GM12878 (cell line): ENCODE results near the gene ZNF684. TPM values are rescaled to one million over a fixed set of nuclear protein-coding genes. Genes with fewer than 3 reads are reported as not detected.

Experiments
- ATAC-seq: fragments of 200-7000 bp; cut with Tn5 transposase; 3 replicates; pipeline ENCODE4 v1.9.1; 2020; ENCODE audit warnings: mild to moderate bottlenecking, moderate library complexity
- Bru-seq: library from RNA; stranded (reverse); fragments of 400-500 nt; gene quantifications from one replicate; lab custom pipeline; 2021; lab: Mats Ljungman, UMichigan
- BruChase-seq, 2 experiments: library from RNA; stranded (reverse); fragments of 400-500 nt; gene quantifications; one replicate each; lab custom pipeline; 2021; lab: Mats Ljungman, UMichigan
- BruUV-seq: library from RNA; stranded (reverse); fragments of 400-500 nt; replicated peaks from 2 replicates; lab custom pipeline; 2021; lab: Mats Ljungman, UMichigan
- CTCF ChIA-PET: fragments of 300-600 bp; sonication (Branson Sonifier 250); formaldehyde crosslinking; extraction: SDS; loops from one replicate; lab custom pipeline; 2021; ENCODE audit warnings: inconsistent platforms; lab: Yijun Ruan, JAX
- POLR2A ChIA-PET: fragments of 350-600 bp; formaldehyde crosslinking; extraction: SDS; loops from one replicate; lab custom pipeline; 2021; ENCODE audit warnings: inconsistent platforms; lab: Charles Lee
- RAD21 ChIA-PET: fragments of 300-600 bp; sonication (Branson Sonifier 250); formaldehyde crosslinking; loops from one replicate; lab custom pipeline; 2023; ENCODE audit warnings: antibody characterized with exemption; ENCODE audit not compliant: unreplicated experiment; lab: Charles Lee
- SMC1A ChIA-PET: fragments of 300-600 bp; sonication (Branson Sonifier 250); formaldehyde crosslinking; loops from one replicate; lab custom pipeline; 2023; ENCODE audit not compliant: unreplicated experiment, uncharacterized antibody; lab: Charles Lee
- DNase-seq: peaks from one replicate; pipeline ENCODE4 v3.0.0-alpha.2; 2011; ENCODE audit warnings: low read depth, low spot score
- FAIRE-seq: peaks from 3 replicates; lab custom pipeline; 2011; peaks lifted over from hg19 to GRCh38; lab: Jason Lieb, UNC
- H2AFZ ChIP-seq: 2 replicates; pipeline ENCODE4 v1.6.0; 2011; ENCODE audit warnings: low read depth, low read length, control low read depth; ENCODE audit not compliant: control insufficient read depth
- H3K27ac ChIP-seq: 2 replicates; pipeline ENCODE4 v1.5.1; 2011; ENCODE audit warnings: control low read depth; ENCODE audit not compliant: control insufficient read depth, insufficient read depth
- H3K27me3 ChIP-seq, 2 experiments: replicated peaks in 1 of 2; 2 replicates each; pipeline versions ENCODE4 v1.6.0 to v1.6.1; 2011; ENCODE audit warnings: low read length in 1 of 2; ENCODE audit not compliant: control insufficient read depth in 2 of 2, insufficient read depth in 2 of 2
- H3K36me3 ChIP-seq, 2 experiments: 2 replicates each; pipeline ENCODE4 v1.5.1; 2011; ENCODE audit warnings: low read length in 1 of 2; ENCODE audit not compliant: control insufficient read depth in 2 of 2, insufficient read depth in 2 of 2
- H3K4me1 ChIP-seq: 2 replicates; pipeline ENCODE4 v1.6.1; 2011; ENCODE audit warnings: mild to moderate bottlenecking, low read length, moderate library complexity, mixed read lengths; ENCODE audit not compliant: control insufficient read depth, insufficient read depth
- H3K4me2 ChIP-seq: 2 replicates; pipeline ENCODE4 v1.6.0; 2011; ENCODE audit warnings: control low read depth; ENCODE audit not compliant: control insufficient read depth, insufficient read depth
- H3K4me3 ChIP-seq: fragments of 200-600 bp; sonication (generic); 2 replicates; pipeline ENCODE4 v1.5.1; 2016
- H3K79me2 ChIP-seq: 2 replicates; pipeline ENCODE4 v1.6.0; 2011; ENCODE audit warnings: low read length; ENCODE audit not compliant: control insufficient read depth, insufficient read depth
- H3K9ac ChIP-seq: 2 replicates; pipeline ENCODE4 v1.8.0; 2011; ENCODE audit warnings: low read length, control low read depth, mixed read lengths; ENCODE audit not compliant: control insufficient read depth, insufficient read depth
- H3K9me3 ChIP-seq: replicated peaks from 3 replicates; pipeline ENCODE4 v1.5.1; 2011; ENCODE audit warnings: mild to moderate bottlenecking, low read length; ENCODE audit not compliant: control insufficient read depth, insufficient read depth
- H4K20me1 ChIP-seq: 2 replicates; pipeline ENCODE4 v1.6.0; 2011; ENCODE audit not compliant: control insufficient read depth, insufficient read depth
- BCL11A ChIP-seq: IDR thresholded peaks from 2 replicates; pipeline ENCODE4 v1.6.1; 2011; ENCODE audit warnings: low read depth, low read length
- CBX5 ChIP-seq: sonication (generic); IDR thresholded peaks from 2 replicates; pipeline ENCODE4 v1.6.1; 2016; ENCODE audit warnings: low read depth, moderate library complexity, mild to moderate bottlenecking, inconsistent platforms
- KLF5 ChIP-seq: fragments of 450-650 bp; IDR thresholded peaks from 2 replicates; pipeline ENCODE4 v1.6.1; 2014; ENCODE audit warnings: mild to moderate bottlenecking; ENCODE audit not compliant: partially characterized antibody
- MXI1 ChIP-seq: fragments of 150-350 bp; IDR thresholded peaks from 2 replicates; pipeline ENCODE4 v1.6.1; 2011; ENCODE audit warnings: low read depth, mild to moderate bottlenecking, inconsistent platforms, low read length, improper control_type of control experiment
- MYB ChIP-seq: fragments of 150-350 bp; IDR thresholded peaks from 2 replicates; pipeline ENCODE4 v1.6.1; 2014; ENCODE audit warnings: mild to moderate bottlenecking, low read depth, low read length, borderline replicate concordance
- NKRF ChIP-seq: fragments of 450-650 bp; conservative IDR thresholded peaks from 2 replicates; pipeline ENCODE4 v1.6.1; 2017; ENCODE audit warnings: mild to moderate bottlenecking, moderate library complexity
- PKNOX1 ChIP-seq: fragments of 450-650 bp; IDR thresholded peaks from 2 replicates; pipeline ENCODE4 v1.6.1; 2016; ENCODE audit warnings: mild to moderate bottlenecking
- POU2F2 ChIP-seq: IDR thresholded peaks from 3 replicates; pipeline ENCODE4 v1.6.1; 2011; ENCODE audit warnings: low read depth, mild to moderate bottlenecking, low read length, borderline replicate concordance
- SREBF2 ChIP-seq: IDR thresholded peaks from 2 replicates; pipeline ENCODE4 v1.6.1; 2012; ENCODE audit warnings: mild to moderate bottlenecking, low read length
- SUPT20H ChIP-seq: IDR thresholded peaks from 2 replicates; pipeline ENCODE4 v1.6.1; 2011; ENCODE audit warnings: low read depth, mild to moderate bottlenecking, low read length, moderate library complexity, borderline replicate concordance; ENCODE audit not compliant: control insufficient read depth
- WGBS: methylation state at CpG from one replicate; pipeline ENCODE4 v1.1.6; 2016; ENCODE audit warnings: low lambda C conversion rate; ENCODE audit not compliant: insufficient replicate concordance, insufficient coverage; ENCODE audit errors: missing lambda C conversion rate; 5-methylcytosine and 5-hydroxymethylcytosine counted together
- in situ Hi-C: fragments of 300-500 bp; cut with MboI; formaldehyde crosslinking; loops from 9 replicates; pipeline ENCODE4 v1.14.3; 2018; ENCODE audit warnings: mixed read lengths
- intact Hi-C: fragments of 100-400 bp; cut with micrococcal nuclease; formaldehyde crosslinking; loops from one replicate; pipeline ENCODE4 v1.14.2; 2022; ENCODE audit not compliant: unreplicated experiment
- long read RNA-seq, 2 experiments: library from polyadenylated mRNA; unstranded; transcript quantifications; one replicate each; pipeline ENCODE4 v2.0.0, GENCODE V29; 2019 to 2020
- polyA minus RNA-seq, 3 experiments: library from RNA; depleted of rRNA, polyadenylated mRNA; stranded (reverse); fragments of >200 nt; gene quantifications; 2 replicates each; pipeline ENCODE4 v1.2.3, GENCODE V29; 2011
- polyA plus RNA-seq, 11 experiments: library from polyadenylated mRNA; depleted of rRNA in 4 of 11; unstranded in 6 of 11; stranded (reverse) in 5 of 11; fragments of >200 nt; fragmentation: Nextera tagmentation in 4 of 11; fragmentation: Illumina TruSeq in 1 of 11; extraction: Ambion mirVana in 4 of 11; extraction: Trizol in 1 of 11; gene quantifications; 1 replicate in 1 of 11; 2 replicates in 10 of 11; pipeline versions ENCODE4 v1.2.1 to v1.2.3, GENCODE V29; 2011 to 2016; ENCODE audit warnings: inconsistent platforms in 2 of 11, missing spikeins in 2 of 11, low read depth in 1 of 11
- total RNA-seq, 4 experiments: library from RNA; depleted of rRNA in 3 of 4; stranded (reverse); fragments of >200 nt in 3 of 4; fragmentation: Illumina TruSeq in 1 of 4; extraction: Trizol in 1 of 4; gene quantifications; 2 replicates each; pipeline versions ENCODE4 v1.2.1 to v1.2.3, GENCODE V29; 2013 to 2021
- TF ChIP-seq, protein P1 (sequence below): IDR thresholded peaks from 2 replicates; pipeline ENCODE4 v1.6.1; 2011; ENCODE audit warnings: low read depth, mild to moderate bottlenecking, low read length, moderate library complexity, borderline replicate concordance; ENCODE audit errors: extremely low read depth
- TF ChIP-seq, protein P2 (sequence below): fragments of 150-350 bp; IDR thresholded peaks from 2 replicates; pipeline ENCODE4 v1.6.1; 2014; ENCODE audit warnings: mild to moderate bottlenecking, low read depth, low read length

The ZNF684 gene
- total RNA-seq (2013; cell fraction: nucleolus; rRNA removed), result 6.7 and 8.8 TPM in 2 replicates
- total RNA-seq (2014; rRNA removed) (4.7 and 6.5 TPM in 2 replicates), total RNA-seq (2014; rRNA removed; fragmentation: Illumina TruSeq; extraction: Trizol) (6.0 and 6.8 TPM in 2 replicates), total RNA-seq (2021) (3.4 and 6.2 TPM in 2 replicates), polyA plus RNA-seq (2011; rRNA removed) (4.5 and 4.9 TPM in 2 replicates), polyA plus RNA-seq (2014; fragmentation: Illumina TruSeq; extraction: Trizol) (6.5 and 7.0 TPM in 2 replicates), polyA plus RNA-seq (2014; fragmentation: Nextera tagmentation; extraction: Ambion mirVana) (1 to 10 TPM; 5.9 to 6.2 TPM), polyA plus RNA-seq (2014; rRNA removed) (3.8 and 4.3 TPM in 2 replicates), polyA plus RNA-seq (2016; fragmentation: Nextera tagmentation; extraction: Ambion mirVana) (1 to 10 TPM; 5.7 to 6.7 TPM), polyA minus RNA-seq (2011; rRNA and poly(A)+ RNA removed) (3.5 and 5.3 TPM in 2 replicates), Bru-seq, nascent RNA (percentile 64 among the genes with signal in this experiment), BruChase-seq, experiment 1, labeled RNA remaining after a 6-hour chase (percentile 58 among the genes with signal in this experiment), BruChase-seq, experiment 2, labeled RNA remaining after a 2-hour chase (percentile 62 among the genes with signal in this experiment)
- 3.1 TPM for polyA plus RNA-seq (2011; ENCODE audit: low read depth)
- 3.1 TPM in 2 replicates for polyA plus RNA-seq (2011; cell fraction: cytosol; rRNA removed)
- 3.2 and 3.8 TPM in 2 replicates for polyA plus RNA-seq (2011; cell fraction: nucleus; rRNA removed)
- 2.3 and 2.8 TPM in 2 replicates for polyA plus RNA-seq (2012)
- polyA minus RNA-seq (2011; cell fraction: cytosol; rRNA and poly(A)+ RNA removed), result 1.7 and 2.0 TPM in 2 replicates
- polyA minus RNA-seq (2011; cell fraction: nucleus; rRNA and poly(A)+ RNA removed), result 1.6 and 4.5 TPM in 2 replicates
- long read RNA-seq, experiment 1, transcript ZNF684-203 (5 exons, 2,097 nt), result major isoform, 5 of 6 reads
- long read RNA-seq, experiment 1, partial matches to known transcripts, result 0 of 6 reads
- long read RNA-seq, experiment 1, other reads (novel, unspliced or antisense), result 0 of 6 reads
- long read RNA-seq, experiment 2, transcript ZNF684-203 (5 exons, 2,097 nt), result major isoform, 26 of 35 reads
- long read RNA-seq, experiment 2, partial matches to known transcripts, result 1 of 35 reads
- long read RNA-seq, experiment 2, other reads (novel, unspliced or antisense), result 6 of 35 reads

- Histone ChIP-seq H3K9ac (peak within 1 kb of the TSS; percentile 83), H3K36me3 (no peaks in the 10 kb centered on the region), H3K9me3 (no peaks in the 10 kb centered on the region; the same call in 2 of the 3 replicates), H2AFZ (peak within 1 kb of the TSS; percentile 99), H3K79me2 (peaks cover 3% of the 10 kb centered on the region), H3K27ac (peak within 1 kb of the TSS; percentile 77), H3K4me1 (peaks cover 6% of the 10 kb centered on the region), H4K20me1 (no peaks in the 10 kb centered on the region), H3K4me2 (peak within 1 kb of the TSS; percentile 99), H3K4me3 (peak within 1 kb of the TSS; percentile 71), H3K27me3 (no peaks in the 10 kb centered on the region)
- ChIA-PET RAD21 (interaction anchor here (0.6 to 2.1 kb wide), 11 partner anchors 54 to 472 kb away, joined by 3 to 10 read pairs (median 5); partner anchors contain the start of genes NFYC, ZFP69 and ZFP69B), POLR2A (interaction anchor here (0.5 to 1.7 kb wide), 15 partner anchors 23 to 1472 kb away, joined by 3 to 7 read pairs (median 3); partner anchors contain the start of genes EXO5 and NFYC), SMC1A (interaction anchor here (0.6 to 2.3 kb wide), 19 partner anchors 18 to 472 kb away, joined by 3 to 9 read pairs (median 3); partner anchors contain the start of genes NFYC, SMAP2 and ZFP69B), CTCF (interaction anchor here (0.5 to 3.4 kb wide), 40 partner anchors 12 to 1786 kb away, joined by 3 to 38 read pairs (median 7); partner anchors contain the start of genes EXO5, SMAP2, ZFP69 and ZFP69B)
- DNase-seq (peak; percentile 89), FAIRE-seq (peak; percentile 99), ATAC-seq (peak; percentile 97)
- WGBS, result 0% methylated on average over 33 of the region's 35 CpGs
- TSS peak; percentile 73 for BruUV-seq
- in situ Hi-C loops, result no loop called here
- intact Hi-C loops, result loop anchor here (2.0 to 5.0 kb wide), 2 partner anchors 319 to 421 kb away; no protein-coding TSS in a partner anchor
- peak; percentile 44; the same call in 1 of the 2 replicates for TF ChIP-seq PKNOX1
- TF ChIP-seq SREBF2, result no peak
- TF ChIP-seq MXI1, result peak; percentile 85
- peak; percentile 24 for TF ChIP-seq KLF5
- no peak for TF ChIP-seq BCL11A
- no peak for TF ChIP-seq CBX5
- TF ChIP-seq MYB, result no peak
- TF ChIP-seq POU2F2, result peak; percentile 58; the same call in 1 of the 3 replicates
- TF ChIP-seq NKRF, result peak; percentile 82
- no peak for TF ChIP-seq SUPT20H
- TF ChIP-seq, protein P1, sequence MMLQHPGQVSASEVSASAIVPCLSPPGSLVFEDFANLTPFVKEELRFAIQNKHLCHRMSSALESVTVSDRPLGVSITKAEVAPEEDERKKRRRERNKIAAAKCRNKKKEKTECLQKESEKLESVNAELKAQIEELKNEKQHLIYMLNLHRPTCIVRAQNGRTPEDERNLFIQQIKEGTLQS, result no peak
- TF ChIP-seq, protein P2, sequence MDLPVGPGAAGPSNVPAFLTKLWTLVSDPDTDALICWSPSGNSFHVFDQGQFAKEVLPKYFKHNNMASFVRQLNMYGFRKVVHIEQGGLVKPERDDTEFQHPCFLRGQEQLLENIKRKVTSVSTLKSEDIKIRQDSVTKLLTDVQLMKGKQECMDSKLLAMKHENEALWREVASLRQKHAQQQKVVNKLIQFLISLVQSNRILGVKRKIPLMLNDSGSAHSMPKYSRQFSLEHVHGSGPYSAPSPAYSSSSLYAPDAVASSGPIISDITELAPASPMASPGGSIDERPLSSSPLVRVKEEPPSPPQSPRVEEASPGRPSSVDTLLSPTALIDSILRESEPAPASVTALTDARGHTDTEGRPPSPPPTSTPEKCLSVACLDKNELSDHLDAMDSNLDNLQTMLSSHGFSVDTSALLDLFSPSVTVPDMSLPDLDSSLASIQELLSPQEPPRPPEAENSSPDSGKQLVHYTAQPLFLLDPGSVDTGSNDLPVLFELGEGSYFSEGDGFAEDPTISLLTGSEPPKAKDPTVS, result no peak
Observed at GRCh38 chr1:40531381-40532061, at the start of gene ZNF684. ZNF684 (plus strand) TSS chr1:40531637; CDS start chr1:40533167, 1,530 bp downstream.
